Measurements from ENCODE around the gene KCNF1. TPM values are rescaled to one million over a fixed set of nuclear protein-coding genes. Genes with fewer than 3 reads are reported as not detected.

Gene KCNF1
- total and polyA plus RNA-seq, 7 experiments from 2014 or later = not detected

- Histone ChIP-seq H3K4me1 (ENCODE audit: control insufficient read depth in 2 of 2, insufficient read depth in 2 of 2, low read length in 2 of 2) (no peaks in the 10 kb centered on the region), H3K27ac (ENCODE audit: low read depth, low read length) (no peak overlapping the region), H3K36me3 (ENCODE audit: control insufficient read depth in 2 of 3, insufficient read depth in 3 of 3, low read length in 3 of 3) (no peaks in the 10 kb centered on the region), H3K27me3 (ENCODE audit: control insufficient read depth in 2 of 2, insufficient read depth in 2 of 2, low read length in 2 of 2) (no peaks in the 10 kb centered on the region), H3K4me3 (ENCODE audit: low read length) (no peak overlapping the region), H3K9me3 (ENCODE audit: control insufficient read depth in 2 of 3, low read length in 3 of 3) (peaks cover 0 to 4% (median 0%) of the 10 kb centered on the region in 3 experiments)
- peaks cover 0 to 4% (median 0%) of the 10 kb centered on the region in 11 donors for H3K9me3 Mint-ChIP-seq
- DNase-seq (peak in 2 of 9 donors; percentile 20 to 43), ATAC-seq (no peak)
- peaks cover 0 to 15% (median 8%) of the 10 kb centered on the region in 5 donors for H3K27me3 Mint-ChIP-seq
- H3K36me3 Mint-ChIP-seq = peaks cover 0 to 6% (median 0%) of the 10 kb centered on the region in 5 donors
- intact Hi-C loops (cut with micrococcal nuclease) = no loop called here
- no peaks in the 10 kb centered on the region for H3K4me1 Mint-ChIP-seq
- no peak overlapping the region for H3K27ac Mint-ChIP-seq
- CTCF ChIA-PET = no interaction called here
- H3K4me3 Mint-ChIP-seq = no peak overlapping the region
- POLR2A ChIA-PET = interaction anchor here (0.6 kb wide), 1 partner anchor 91 kb away, joined by 3 read pairs; no protein-coding TSS in a partner anchor
Measured at GRCh38 chr2:10900216-10901109, 11.3 kb upstream of the KCNF1 start.

- H3K27ac Mint-ChIP-seq = no peak overlapping the region
- H3K9me3 ChIP-seq (ENCODE audit: control insufficient read depth in 2 of 3, low read length in 3 of 3) = peaks cover 0 to 4% (median 0%) of the 10 kb centered on the region in 3 experiments
- H3K36me3 Mint-ChIP-seq = peaks cover 0 to 6% (median 0%) of the 10 kb centered on the region in 5 donors
- H3K4me1 ChIP-seq (ENCODE audit: control insufficient read depth in 2 of 2, insufficient read depth in 2 of 2, low read length in 2 of 2) = no peaks in the 10 kb centered on the region
- DNase-seq (no peak), ATAC-seq (no peak)
- H3K4me3 Mint-ChIP-seq = no peak overlapping the region
- CTCF ChIA-PET = no interaction called here
- intact Hi-C loops (cut with micrococcal nuclease) = no loop called here
- H3K27me3 Mint-ChIP-seq = peaks cover 0 to 15% (median 4%) of the 10 kb centered on the region in 5 donors
- H3K27ac ChIP-seq (ENCODE audit: low read depth, low read length) = no peak overlapping the region
- POLR2A ChIA-PET = no interaction called here
- H3K36me3 ChIP-seq (ENCODE audit: control insufficient read depth in 2 of 3, insufficient read depth in 3 of 3, low read length in 3 of 3) = no peaks in the 10 kb centered on the region
- no peaks in the 10 kb centered on the region for H3K4me1 Mint-ChIP-seq
- peaks cover 0 to 4% (median 0%) of the 10 kb centered on the region in 11 donors for H3K9me3 Mint-ChIP-seq
- no peaks in the 10 kb centered on the region for H3K27me3 ChIP-seq (ENCODE audit: control insufficient read depth in 2 of 2, insufficient read depth in 2 of 2, low read length in 2 of 2)
- no peak overlapping the region for H3K4me3 ChIP-seq (ENCODE audit: low read length)
Measured at GRCh38 chr2:10901160-10901939, 10.4 kb upstream of the KCNF1 start.

GRCh38 chr2:10903861-10904210 is 7.9 kb upstream of the KCNF1 start:
- DNase-seq (no peak), ATAC-seq (no peak)
- ChIA-PET POLR2A (no interaction called here), CTCF (no interaction called here)
- H3K9me3 Mint-ChIP-seq = peaks cover 0 to 4% (median 0%) of the 10 kb centered on the region in 11 donors
- no peak overlapping the region for H3K4me3 Mint-ChIP-seq
- no peak overlapping the region for H3K27ac ChIP-seq (ENCODE audit: low read depth, low read length)
- H3K4me1 ChIP-seq (ENCODE audit: control insufficient read depth in 2 of 2, insufficient read depth in 2 of 2, low read length in 2 of 2) = no peaks in the 10 kb centered on the region
- H3K27ac Mint-ChIP-seq = no peak overlapping the region
- H3K36me3 ChIP-seq (ENCODE audit: control insufficient read depth in 2 of 3, insufficient read depth in 3 of 3, low read length in 3 of 3) = no peaks in the 10 kb centered on the region
- H3K9me3 ChIP-seq (ENCODE audit: control insufficient read depth in 2 of 3, low read length in 3 of 3) = peaks cover 0 to 4% (median 0%) of the 10 kb centered on the region in 3 experiments
- H3K36me3 Mint-ChIP-seq = peaks cover 0 to 6% (median 0%) of the 10 kb centered on the region in 5 donors
- no peak overlapping the region for H3K4me3 ChIP-seq (ENCODE audit: low read length)
- intact Hi-C loops (cut with micrococcal nuclease) = no loop called here
- H3K27me3 ChIP-seq (ENCODE audit: control insufficient read depth in 2 of 2, insufficient read depth in 2 of 2, low read length in 2 of 2) = no peaks in the 10 kb centered on the region
- no peaks in the 10 kb centered on the region for H3K4me1 Mint-ChIP-seq
- peaks cover 0 to 9% (median 0%) of the 10 kb centered on the region in 5 donors for H3K27me3 Mint-ChIP-seq

- peaks cover 0 to 6% (median 0%) of the 10 kb centered on the region in 5 donors for H3K36me3 Mint-ChIP-seq
- H3K4me1 ChIP-seq (ENCODE audit: control insufficient read depth in 2 of 2, insufficient read depth in 2 of 2, low read length in 2 of 2) = no peaks in the 10 kb centered on the region
- peaks cover 0 to 4% (median 0%) of the 10 kb centered on the region in 3 experiments for H3K9me3 ChIP-seq (ENCODE audit: control insufficient read depth in 2 of 3, low read length in 3 of 3)
- DNase-seq = no peak
- intact Hi-C loops (cut with micrococcal nuclease) = no loop called here
- H3K27ac ChIP-seq (ENCODE audit: low read depth, low read length) = no peak overlapping the region
- no peak overlapping the region for H3K4me3 Mint-ChIP-seq
- H3K27me3 Mint-ChIP-seq = peaks cover 0 to 10% (median 1%) of the 10 kb centered on the region in 5 donors
- no peak overlapping the region for H3K4me3 ChIP-seq (ENCODE audit: low read length)
- no peak overlapping the region for H3K27ac Mint-ChIP-seq
- H3K27me3 ChIP-seq (ENCODE audit: control insufficient read depth in 2 of 2, insufficient read depth in 2 of 2, low read length in 2 of 2) = no peaks in the 10 kb centered on the region
- ChIA-PET POLR2A (no interaction called here), CTCF (interaction anchor here (0.7 kb wide), 1 partner anchor 573 kb away, joined by 3 read pairs; no protein-coding TSS in a partner anchor)
- H3K9me3 Mint-ChIP-seq = peaks cover 0 to 4% (median 0%) of the 10 kb centered on the region in 11 donors
- H3K4me1 Mint-ChIP-seq = no peaks in the 10 kb centered on the region
- no peaks in the 10 kb centered on the region for H3K36me3 ChIP-seq (ENCODE audit: control insufficient read depth in 2 of 3, insufficient read depth in 3 of 3, low read length in 3 of 3)
- no peak for ATAC-seq
Measured at GRCh38 chr2:10904455-10904854, 7.3 kb upstream of the KCNF1 start.

- Histone ChIP-seq H3K36me3 (ENCODE audit: control insufficient read depth in 2 of 3, insufficient read depth in 3 of 3, low read length in 3 of 3) (no peaks in the 10 kb centered on the region), H3K4me3 (ENCODE audit: low read length) (no peak overlapping the region), H3K27me3 (ENCODE audit: control insufficient read depth in 2 of 2, insufficient read depth in 2 of 2, low read length in 2 of 2) (no peaks in the 10 kb centered on the region), H3K9me3 (ENCODE audit: control insufficient read depth in 2 of 3, low read length in 3 of 3) (peaks cover 0 to 4% (median 0%) of the 10 kb centered on the region in 3 experiments), H3K27ac (ENCODE audit: low read depth, low read length) (no peak overlapping the region), H3K4me1 (ENCODE audit: control insufficient read depth in 2 of 2, insufficient read depth in 2 of 2, low read length in 2 of 2) (no peaks in the 10 kb centered on the region)
- Mint-ChIP-seq H3K4me1 (no peaks in the 10 kb centered on the region), H3K27ac (peak overlapping the region in 1 of 9 donors; percentile 47), H3K9me3 (peaks cover 0 to 4% (median 0%) of the 10 kb centered on the region in 11 donors), H3K4me3 (no peak overlapping the region), H3K27me3 (peaks cover 0 to 16% (median 8%) of the 10 kb centered on the region in 5 donors), H3K36me3 (peaks cover 0 to 6% (median 0%) of the 10 kb centered on the region in 5 donors)
- POLR2A ChIA-PET = no interaction called here
- CTCF ChIA-PET = no interaction called here
- ATAC-seq (no peak), DNase-seq (no peak)
- intact Hi-C loops (cut with micrococcal nuclease) = no loop called here
Measured at GRCh38 chr2:10905006-10905861, 6.5 kb upstream of the KCNF1 start.

GRCh38 chr2:10905862-10906143 is 5.9 kb upstream of the KCNF1 start:
- Histone ChIP-seq H3K4me3 (ENCODE audit: low read length) (no peak overlapping the region), H3K27me3 (ENCODE audit: control insufficient read depth in 2 of 2, insufficient read depth in 2 of 2, low read length in 2 of 2) (no peaks in the 10 kb centered on the region), H3K9me3 (ENCODE audit: control insufficient read depth in 2 of 3, low read length in 3 of 3) (peaks cover 0 to 4% (median 0%) of the 10 kb centered on the region in 3 experiments), H3K27ac (ENCODE audit: low read depth, low read length) (no peak overlapping the region), H3K4me1 (ENCODE audit: control insufficient read depth in 2 of 2, insufficient read depth in 2 of 2, low read length in 2 of 2) (no peaks in the 10 kb centered on the region), H3K36me3 (ENCODE audit: control insufficient read depth in 2 of 3, insufficient read depth in 3 of 3, low read length in 3 of 3) (no peaks in the 10 kb centered on the region)
- no peak overlapping the region for H3K4me3 Mint-ChIP-seq
- ATAC-seq = no peak
- H3K4me1 Mint-ChIP-seq = peaks cover 0 to 2% (median 1%) of the 10 kb centered on the region in 7 donors
- intact Hi-C loops (cut with micrococcal nuclease) = no loop called here
- ChIA-PET POLR2A (no interaction called here), CTCF (no interaction called here)
- DNase-seq = no peak
- peaks cover 0 to 4% (median 0%) of the 10 kb centered on the region in 11 donors for H3K9me3 Mint-ChIP-seq
- peaks cover 0 to 6% (median 0%) of the 10 kb centered on the region in 5 donors for H3K36me3 Mint-ChIP-seq
- H3K27ac Mint-ChIP-seq = no peak overlapping the region
- H3K27me3 Mint-ChIP-seq = peaks cover 3 to 15% (median 14%) of the 10 kb centered on the region in 5 donors

Measured in naive thymus-derived CD4-positive, alpha-beta T cell (primary cell).